GM21515 (cell line): ENCODE data around the gene MFF.

Experiments
- ATAC-seq: cut with Tn5 transposase; IDR thresholded peaks from one replicate; pipeline ENCODE4 v1.9.1; 2021; ENCODE audit not compliant: unreplicated experiment

MFF gene, protein sequence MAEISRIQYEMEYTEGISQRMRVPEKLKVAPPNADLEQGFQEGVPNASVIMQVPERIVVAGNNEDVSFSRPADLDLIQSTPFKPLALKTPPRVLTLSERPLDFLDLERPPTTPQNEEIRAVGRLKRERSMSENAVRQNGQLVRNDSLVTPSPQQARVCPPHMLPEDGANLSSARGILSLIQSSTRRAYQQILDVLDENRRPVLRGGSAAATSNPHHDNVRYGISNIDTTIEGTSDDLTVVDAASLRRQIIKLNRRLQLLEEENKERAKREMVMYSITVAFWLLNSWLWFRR

DNA sequence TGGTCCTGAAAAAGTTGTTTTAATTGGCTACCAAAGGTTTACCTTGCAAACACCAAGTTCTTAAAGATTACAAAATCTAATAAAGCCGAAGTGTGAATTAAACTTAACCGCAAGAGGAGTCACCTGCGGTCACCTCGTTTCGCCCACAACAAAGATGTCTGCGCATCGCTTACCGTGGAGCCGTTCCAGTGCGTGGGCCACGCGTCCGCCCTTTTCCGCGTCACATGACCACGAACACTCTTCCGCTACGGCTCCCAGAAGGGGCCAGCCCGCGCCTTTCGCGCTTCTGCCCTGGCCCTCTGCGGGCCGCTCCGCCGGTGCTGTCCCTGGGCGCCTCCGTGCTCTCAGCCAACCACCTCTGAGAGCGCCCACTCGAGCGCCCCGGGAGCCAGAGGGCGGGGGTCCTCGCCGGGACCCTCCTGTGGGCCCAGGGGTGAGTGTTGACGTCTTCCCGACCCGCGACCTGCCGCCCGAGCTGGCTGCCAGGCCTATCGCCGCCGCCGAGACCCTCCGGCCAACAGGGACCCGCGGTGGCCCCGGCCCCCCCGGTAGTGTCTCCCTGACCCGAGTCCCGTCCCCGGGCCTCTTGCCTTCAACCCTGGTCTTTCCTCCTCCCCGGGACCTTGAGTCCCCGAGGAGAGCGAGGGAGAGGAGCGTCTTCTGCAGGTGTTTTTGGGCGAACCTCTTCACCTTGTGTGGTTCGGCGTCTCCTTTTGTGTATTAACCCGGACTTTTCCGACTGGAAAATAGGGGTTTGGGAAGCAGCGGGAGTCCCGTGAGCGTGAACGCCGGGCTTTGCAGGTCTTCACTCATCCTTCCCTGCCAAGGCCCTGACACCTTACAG lies at the start of gene MFF:
MFF (plus strand) TSS at position 257 of the 844 bp plus-strand sequence. CDS start 5,415 bp downstream, outside the sequence.
- ATAC-seq = peak; percentile 96

DNA sequence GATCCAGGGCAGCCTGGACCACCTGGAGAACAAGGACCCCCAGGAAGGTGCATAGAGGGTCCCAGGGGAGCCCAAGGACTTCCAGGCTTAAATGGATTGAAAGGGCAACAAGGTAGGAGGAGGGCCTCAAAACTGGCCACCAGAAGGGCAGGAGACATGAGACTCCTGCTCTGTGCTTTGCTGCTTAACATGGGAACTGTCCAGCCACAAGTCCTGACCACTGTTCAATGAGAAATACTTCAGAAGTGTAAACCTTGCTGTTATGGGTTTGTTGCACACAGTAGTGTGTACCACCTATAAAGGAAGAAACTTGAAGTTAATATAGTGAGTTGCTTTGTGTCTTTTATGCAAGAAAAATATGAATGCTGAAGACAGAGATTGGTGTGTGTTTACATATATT lies 44.2 kb upstream of the MFF start:
- no peak for ATAC-seq

DNA sequence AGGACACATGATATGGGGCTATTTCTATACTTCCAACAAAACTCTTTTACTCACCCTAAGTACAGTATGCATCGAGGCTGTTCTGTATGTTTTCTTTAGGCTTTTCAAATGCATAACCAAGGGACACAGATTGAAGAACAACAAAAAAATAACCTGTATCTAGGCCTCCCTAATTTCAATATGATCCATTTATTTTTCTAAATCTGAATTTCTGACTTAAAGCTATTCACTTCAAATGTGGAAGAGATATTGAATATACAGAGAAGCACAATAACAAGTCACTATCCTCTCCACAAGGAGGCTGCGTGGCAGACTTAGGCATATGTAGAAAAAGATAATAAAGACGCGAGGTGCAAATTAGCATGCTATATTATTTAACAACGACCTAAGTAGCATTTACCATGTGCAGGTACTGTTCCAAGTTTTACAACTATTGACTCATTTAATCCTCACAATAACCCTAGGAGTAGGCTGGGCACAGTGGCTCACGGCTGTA lies 39.3 kb upstream of the MFF start:
- ATAC-seq = no peak

DNA sequence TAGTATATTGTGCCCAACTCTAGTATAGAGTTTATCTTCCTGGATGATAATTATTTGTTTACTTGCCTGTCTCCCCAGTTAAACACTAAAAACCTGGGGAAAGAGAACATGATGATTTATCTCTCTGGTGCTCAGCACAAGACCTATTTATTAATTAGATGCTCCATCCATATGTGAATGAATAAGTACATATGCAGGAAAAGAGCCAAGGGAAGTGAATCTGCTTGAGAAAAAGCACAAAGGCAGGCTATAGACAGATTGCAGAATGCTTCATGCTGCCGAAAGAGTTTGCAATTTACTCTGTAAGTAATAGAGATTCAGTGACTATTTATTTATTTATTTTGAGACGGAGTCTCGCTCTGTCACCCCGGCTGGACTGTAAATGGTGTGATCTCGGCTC lies 37.3 kb upstream of the MFF start:
- no peak for ATAC-seq

DNA sequence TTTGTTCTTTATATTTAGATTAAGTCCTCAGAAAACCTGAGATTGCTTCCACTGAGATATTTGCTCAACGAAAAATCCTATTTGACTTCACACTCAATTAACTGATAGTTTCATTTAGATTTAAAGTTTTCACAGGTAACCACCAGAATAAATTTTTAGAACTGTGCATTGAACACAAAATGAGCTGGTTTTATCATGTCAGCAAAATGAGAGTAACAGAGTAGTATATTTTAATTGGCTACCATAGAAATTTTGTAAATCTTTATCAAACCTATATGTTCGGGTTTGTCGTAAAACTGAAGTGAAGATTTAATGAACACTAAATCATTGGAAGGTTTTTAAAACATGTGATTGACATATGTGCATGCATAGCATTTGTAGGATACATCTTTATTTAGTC lies 32.7 kb upstream of the MFF start:
- no peak for ATAC-seq

DNA sequence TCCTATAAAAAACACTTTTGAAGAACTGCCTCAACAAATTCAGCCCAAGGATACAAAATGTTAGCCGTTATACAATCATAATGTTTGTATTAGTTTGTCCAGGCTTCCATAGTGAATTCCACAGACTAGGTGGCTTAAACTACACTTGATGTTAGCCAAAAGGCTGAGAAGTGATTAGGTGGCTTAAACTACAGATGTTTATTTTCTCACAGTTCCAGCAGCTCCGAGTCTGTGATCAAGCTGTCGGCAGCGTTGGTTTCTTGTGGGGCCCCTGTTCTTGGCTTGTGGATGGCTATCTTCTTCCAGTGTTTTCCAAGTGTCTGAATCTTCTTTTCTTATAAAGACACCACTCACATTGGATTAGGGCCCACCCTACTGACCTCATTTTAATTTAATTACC lies 31.5 kb upstream of the MFF start:
- no peak for ATAC-seq

DNA sequence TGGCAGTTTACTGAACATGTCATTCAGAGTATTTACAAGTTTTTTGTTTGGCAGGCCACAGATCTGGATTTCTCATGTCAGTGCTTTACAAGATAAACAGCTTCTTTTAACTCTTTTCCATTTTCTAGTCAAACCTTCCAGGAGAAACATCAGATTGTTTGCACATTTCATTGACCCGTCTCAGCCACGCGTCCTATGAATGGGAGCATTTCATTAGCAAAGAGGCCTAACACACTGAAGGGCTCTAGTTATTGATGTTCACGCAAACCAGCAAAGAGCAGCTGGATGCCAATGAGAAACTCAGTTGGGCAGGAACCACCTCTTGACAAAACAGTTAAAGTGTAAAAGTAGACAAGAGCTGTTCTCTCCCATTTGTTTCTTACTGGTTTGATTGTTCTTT lies 29.2 kb upstream of the MFF start:
- no peak for ATAC-seq

DNA sequence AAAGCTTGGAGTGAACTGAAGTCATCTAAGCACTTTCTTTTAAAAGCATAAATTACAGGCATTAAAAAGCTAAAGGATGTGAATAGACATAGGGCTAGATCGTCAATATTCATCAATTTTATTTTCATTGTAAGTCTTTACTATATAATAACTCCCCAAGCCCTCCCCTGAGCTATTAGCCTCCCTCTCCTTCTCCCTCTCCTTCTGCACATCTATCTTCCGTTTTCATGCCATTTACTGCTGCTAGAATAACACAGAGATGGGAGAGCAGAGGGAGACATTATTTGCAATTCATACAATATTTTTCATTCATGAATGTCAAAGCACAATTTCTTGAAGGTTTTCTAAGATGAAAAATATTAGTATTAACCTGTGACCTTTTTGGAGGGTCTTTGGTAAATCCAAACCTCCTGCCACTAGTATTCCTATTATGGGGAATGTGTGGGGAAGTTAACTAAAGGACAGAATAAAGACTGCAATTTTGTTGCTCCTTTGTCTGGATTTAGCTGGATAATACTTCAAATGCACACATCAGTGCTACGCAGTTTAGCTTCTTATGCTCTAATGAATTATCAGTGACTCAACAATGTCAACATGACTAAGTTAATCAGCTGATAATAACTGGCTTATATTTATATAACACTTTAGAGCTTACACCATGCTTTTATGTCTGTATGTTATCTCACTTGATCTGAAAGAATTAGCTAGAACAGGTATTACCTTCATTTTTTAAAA lies 28.2 kb upstream of the MFF start:
- no peak for ATAC-seq

DNA sequence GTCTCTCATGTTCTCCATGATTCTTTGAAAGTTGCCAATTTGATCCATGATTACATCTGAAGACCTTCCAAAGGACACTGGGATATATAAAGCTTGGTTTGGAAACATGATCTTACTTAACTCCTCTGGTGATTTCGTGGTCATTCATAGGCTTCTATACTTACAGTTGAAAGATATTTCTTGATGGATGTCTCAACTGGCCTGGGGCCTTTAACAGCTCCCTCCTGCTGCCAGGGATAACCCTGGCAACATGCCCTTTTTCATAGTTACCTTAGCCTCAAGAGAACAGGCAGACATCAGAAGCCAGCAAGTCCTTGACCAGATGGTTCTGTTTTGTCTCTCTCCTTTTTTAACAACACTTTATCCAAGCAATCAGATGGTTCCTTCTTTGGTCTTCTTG lies 23.5 kb upstream of the MFF start:
- no peak for ATAC-seq

DNA sequence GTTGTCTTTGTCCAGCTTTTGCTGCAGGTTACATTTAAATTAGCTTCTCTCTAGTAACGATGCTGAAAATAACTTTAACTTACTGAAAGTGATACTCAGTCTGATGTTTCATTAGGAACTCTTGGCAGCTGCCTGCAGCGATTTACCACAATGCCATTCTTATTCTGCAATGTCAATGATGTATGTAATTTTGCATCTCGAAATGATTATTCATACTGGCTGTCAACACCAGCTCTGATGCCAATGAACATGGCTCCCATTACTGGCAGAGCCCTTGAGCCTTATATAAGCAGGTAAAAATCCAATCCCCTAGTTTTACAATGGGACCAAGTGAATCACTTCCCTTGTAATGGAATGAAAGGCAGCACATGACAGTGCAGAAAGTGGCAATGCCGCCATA lies 16.3 kb upstream of the MFF start:
- ATAC-seq = peak; percentile 87

DNA sequence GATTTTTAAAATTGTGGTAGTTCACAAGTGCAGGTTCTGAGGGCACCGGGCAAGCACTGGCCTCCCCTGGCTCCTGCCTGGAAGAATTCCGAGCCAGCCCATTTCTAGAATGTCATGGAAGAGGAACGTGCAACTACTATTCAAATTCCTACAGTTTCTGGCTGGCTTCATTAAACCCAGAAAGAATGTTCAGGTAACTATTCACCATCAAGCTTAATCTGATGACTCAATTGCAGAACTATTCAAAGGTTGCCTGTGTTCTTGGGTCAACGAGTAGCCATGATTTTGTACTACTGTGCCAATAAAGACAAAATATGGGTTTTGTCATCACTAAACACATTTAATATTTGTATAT lies 14.3 kb upstream of the MFF start:
- ATAC-seq = no peak

DNA sequence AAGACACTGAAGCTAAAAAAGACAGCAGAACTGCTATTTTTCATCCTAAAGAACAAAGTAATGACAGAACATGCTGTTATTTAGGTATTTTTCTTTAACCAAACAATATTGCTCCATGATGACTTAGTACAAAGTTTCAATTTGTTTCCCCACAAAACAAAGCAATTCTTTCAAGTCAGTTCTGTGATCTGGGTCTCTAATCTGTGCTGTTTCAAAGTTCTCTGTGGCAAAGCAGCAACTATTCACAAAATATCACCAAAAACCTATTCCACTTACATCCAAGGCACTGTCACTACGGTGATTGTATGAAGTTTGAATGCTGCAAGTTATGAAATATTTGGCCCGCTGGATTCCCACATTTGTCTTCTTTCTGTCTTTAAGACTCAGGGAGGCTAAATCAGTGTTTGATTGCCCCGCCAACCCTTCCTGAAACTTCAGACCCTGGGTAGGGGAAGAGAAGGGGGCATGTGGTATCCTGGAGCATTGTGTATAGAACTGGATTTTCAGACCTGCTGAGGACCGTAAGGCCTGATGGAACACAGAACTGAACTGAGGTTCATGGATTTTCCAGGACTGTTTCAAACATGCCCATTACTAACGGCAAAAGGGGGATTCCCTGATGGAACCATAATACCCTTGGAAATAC lies 13.1 kb upstream of the MFF start:
- no peak for ATAC-seq

DNA sequence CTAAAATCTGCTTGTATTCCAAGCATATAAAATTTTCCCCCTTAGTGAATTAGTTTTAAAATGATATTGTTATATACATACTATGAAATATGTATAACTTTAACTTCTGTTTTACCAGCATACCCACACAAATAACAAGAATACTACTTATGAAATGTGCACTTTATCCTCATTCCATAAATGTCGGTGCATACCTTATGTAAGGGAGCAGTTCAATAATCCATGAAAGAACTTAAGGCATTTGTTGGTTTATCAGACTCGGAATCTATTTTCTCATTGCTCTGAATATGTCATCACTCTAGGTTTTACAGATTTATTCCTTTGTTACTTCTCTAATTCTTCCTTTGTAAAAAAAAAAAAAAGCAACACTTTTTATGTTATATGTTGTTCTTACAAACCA lies 12.5 kb upstream of the MFF start:
- ATAC-seq = no peak

DNA sequence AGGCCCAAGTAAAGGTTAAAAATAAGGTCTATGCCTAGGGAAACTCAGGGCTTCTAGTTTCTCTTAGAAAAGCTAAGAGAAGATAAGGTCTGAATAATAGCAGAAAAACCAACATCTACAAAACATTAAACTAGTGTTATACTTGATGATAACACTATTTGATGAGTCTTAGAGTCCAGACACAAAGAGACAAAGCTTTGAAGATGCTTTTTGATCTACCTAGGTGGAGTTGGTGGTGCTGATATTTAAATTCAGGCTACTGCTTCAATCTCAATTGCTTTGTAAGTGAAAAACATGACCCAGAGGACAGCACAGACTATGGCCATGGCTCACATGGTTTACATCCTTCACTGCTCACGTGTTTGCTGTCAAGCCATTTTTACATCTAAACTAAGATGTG lies 11.7 kb upstream of the MFF start:
- ATAC-seq = no peak

DNA sequence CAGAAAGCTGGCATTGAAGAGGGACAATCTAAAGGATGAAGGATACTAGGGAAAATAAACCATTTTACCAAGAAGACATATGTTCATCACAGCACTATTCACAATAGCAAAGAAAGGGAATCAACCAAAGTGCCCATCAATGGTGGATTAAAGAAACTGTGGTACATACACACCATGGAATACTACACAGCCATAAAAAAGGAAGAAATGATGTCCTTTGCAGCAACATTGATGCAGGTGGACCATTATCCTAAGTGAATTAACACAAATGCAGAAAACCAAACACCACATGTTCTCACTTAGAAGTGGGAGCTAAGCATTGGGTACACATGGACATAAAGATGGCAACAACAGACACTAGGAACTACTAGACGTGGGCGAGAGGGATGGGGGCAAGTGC lies 7.2 kb upstream of the MFF start:
- no peak for ATAC-seq

DNA sequence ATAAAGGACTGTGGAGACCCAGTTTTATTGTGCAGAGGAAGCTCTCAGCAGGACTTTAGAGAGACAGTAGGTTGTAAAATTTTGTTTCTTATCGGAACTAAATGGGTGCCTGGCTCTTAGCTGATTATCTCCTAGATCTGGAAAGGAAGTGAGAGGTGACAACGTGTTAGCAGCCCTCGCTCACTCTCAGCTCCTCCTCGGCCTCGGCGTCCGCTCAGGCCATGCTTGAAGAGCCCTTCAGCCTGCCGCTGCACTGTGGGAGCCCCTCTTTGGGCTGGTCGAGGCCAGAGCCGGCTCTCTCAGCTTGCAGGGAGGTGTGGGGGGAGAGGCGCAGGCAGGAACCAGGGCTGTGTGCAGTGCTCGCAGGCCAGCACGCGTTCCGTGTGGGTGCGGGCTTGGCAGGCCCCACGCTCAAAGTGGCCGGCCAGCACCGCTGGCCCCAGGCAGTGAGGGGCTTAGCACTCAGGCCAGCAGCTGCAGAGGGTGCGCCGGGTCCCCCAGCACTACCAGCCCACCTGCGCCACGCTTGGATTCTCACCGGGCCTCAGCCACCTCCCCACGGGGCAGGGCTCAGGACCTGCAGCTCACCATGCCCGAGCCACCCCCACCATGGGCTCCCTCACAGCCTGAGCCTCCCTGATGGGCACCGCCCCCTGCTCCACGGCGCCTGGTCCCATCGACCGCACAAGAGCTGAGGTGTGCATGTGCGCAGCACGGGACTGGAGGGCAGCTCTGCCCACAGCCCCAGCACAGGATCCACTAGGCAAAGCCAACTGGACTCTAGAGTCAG lies 4.6 kb upstream of the MFF start:
- ATAC-seq = no peak

DNA sequence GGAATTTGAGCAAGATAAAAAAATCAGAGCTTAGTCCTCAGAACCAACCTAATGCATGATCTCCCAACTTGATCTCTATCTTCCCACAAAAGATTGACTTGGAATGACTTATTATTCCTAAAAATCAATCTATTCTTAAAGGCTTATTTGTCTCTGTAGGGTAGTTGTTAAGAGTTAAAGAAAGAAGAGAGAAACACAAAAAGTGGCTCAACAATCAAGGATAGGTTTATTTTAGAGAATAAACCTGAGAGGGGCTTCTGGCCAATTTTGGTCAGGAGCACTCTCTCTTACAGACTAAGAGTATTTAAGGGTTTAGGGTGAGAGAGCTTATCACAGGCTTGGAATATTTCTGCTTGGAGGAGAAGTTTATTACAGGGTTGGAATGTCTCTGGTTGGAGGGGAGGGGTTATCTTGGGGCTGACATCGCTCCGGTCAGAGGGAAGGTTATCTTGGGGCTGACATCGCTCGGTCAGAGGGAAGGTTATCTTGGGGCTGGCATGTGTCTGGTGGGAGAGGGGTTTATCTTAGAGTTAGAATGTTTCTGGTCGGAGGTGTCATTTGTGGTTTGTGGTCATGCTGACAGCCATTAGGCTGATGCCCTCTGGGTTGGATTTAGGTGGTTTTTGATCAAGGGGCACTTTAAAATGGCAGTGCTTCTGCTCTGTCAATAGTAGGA lies 2.4 kb upstream of the MFF start:
- ATAC-seq = no peak

DNA sequence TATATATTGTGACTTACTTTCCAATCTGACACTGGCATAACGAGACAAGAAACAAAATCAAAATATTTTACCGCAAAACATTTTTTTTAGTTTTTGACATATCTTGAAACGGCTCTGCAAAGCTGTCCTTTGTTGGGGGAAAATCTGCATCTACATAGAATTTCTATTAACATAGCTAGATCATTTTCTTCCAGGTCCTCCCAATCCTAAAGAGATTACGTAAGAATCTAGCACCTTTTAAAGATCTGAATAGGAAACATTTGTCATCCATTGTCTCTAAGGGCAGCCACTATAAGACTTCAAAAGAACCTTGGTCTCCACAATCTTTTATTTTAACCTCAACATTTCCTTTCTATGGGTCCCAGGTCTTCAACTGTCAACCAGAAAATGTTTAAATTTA lies 1.2 kb upstream of the MFF start:
- ATAC-seq = no peak

DNA sequence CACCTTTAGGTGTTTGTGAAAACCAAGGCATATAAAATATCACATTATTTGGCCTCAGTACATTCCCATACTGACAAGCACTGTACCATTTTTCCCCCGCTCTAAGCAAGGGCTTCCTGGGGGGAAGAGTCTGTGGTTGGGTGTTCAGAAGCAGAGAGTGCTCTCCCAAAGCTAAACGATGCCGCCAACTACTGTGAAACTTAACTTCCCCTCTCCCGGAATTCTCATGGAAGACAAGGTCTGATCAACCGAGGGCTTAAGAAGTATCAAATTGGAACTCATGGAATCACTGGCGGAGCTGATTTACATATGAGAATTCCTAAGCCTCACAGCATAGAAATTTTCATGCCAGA lies 433 bp upstream of the MFF start:
- peak; percentile 19 for ATAC-seq

DNA sequence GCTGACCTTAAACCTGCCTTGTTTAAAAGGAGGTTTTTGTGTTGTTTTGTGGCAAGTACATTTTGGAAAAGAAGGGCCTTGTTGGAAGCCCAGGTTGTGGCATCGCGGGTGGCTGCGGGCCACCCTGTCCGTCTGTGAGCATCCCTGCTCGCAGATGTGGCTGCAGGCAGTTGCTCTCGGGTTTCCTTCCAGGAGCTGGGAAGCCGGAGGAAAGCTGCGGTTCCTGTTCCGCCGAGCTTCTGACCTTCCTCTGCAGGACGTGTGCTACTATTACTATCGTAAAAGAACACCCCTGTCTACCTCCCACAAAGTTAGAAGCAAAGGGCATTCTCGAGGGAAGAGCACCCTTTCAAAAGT lies 766 bp downstream of the MFF start:
- peak; percentile 13 for ATAC-seq
